Inflammatory macrophage (primary cell): ENCODE measurements around the gene ZFYVE28.
A peak's percentile ranks its signal among the peaks of the same experiment; 100 is the strongest.
"Not testable (repeated sequence)": the region's sequence is repeated elsewhere in the genome, so short reads cannot be mapped to it uniquely, and the experiment has no call there.

ENCODE experiments used
- DNase-seq, 2 donors: peaks; one replicate each; pipeline ENCODE4 v3.0.0-alpha.2; 2020 to 2022

ZFYVE28 gene

GRCh38 chr4:2246384-2247127 lies 171.9 kb downstream of the ZFYVE28 start:
- no peak for DNase-seq

- no peak for DNase-seq
These were observed 172.6 kb downstream of the ZFYVE28 start for GRCh38 chr4:2245787-2246275.

- peak; percentile 16 to 31 for DNase-seq
These were observed 173.2 kb downstream of the ZFYVE28 start for GRCh38 chr4:2245057-2245786.

- DNase-seq, result peak; percentile 77 to 87
These were observed 174.6 kb downstream of the ZFYVE28 start for GRCh38 chr4:2243681-2244380.

GRCh38 chr4:2241410-2242353 lies 176.8 kb downstream of the ZFYVE28 start, which contains the start of the genes HAUS3 and POLN:
TSS of gene HAUS3 (minus strand) at chr4:2242121. CDS start at chr4:2240946, 1,175 bp downstream.
TSS of gene POLN (minus strand) at chr4:2242121. CDS start at chr4:2229231, 12,890 bp downstream.
- DNase-seq, result peak; percentile 99

GRCh38 chr4:2241003-2241402 lies 177.4 kb downstream of the ZFYVE28 start:
- no peak for DNase-seq

GRCh38 chr4:2236944-2237666 lies 181.3 kb downstream of the ZFYVE28 start:
- no peak for DNase-seq

GRCh38 chr4:2231082-2231481 lies 187.4 kb downstream of the ZFYVE28 start:
- no peak for DNase-seq

- no peak for DNase-seq
These were observed 192.2 kb downstream of the ZFYVE28 start for GRCh38 chr4:2226261-2226660.

- no peak for DNase-seq
These were observed 195.6 kb downstream of the ZFYVE28 start for GRCh38 chr4:2222838-2223237.

- not testable (repeated sequence) for DNase-seq
These were observed 197.1 kb downstream of the ZFYVE28 start for GRCh38 chr4:2221378-2221777.

GRCh38 chr4:2220016-2220630 lies 198.3 kb downstream of the ZFYVE28 start:
- peak; percentile 53 to 62 for DNase-seq
